Activated CD4-positive, alpha-beta T cell treated with anti-CD3 and anti-CD28 coated beads for 4 hours (primary cell): ENCODE measurements around the gene LSS.
"Not testable (repeated sequence)": the region's sequence is repeated elsewhere in the genome, so short reads cannot be mapped to it uniquely, and the experiment has no call there.

Source experiments
- DNase-seq, 2 donors: peaks; one replicate each; pipeline ENCODE4 v3.0.0-alpha.2; 2020

Gene LSS

GRCh38 chr21:46245213-46245915, 16.8 kb upstream of the LSS start:
- DNase-seq = no peak

GRCh38 chr21:46244602-46245001, 16.0 kb upstream of the LSS start:
- DNase-seq = no peak

GRCh38 chr21:46243960-46244361, 15.4 kb upstream of the LSS start:
- no peak for DNase-seq

- no peak for DNase-seq
Measured at GRCh38 chr21:46243325-46243724, 14.8 kb upstream of the LSS start.

- not testable (repeated sequence) for DNase-seq
Measured at GRCh38 chr21:46241577-46241976, 13.0 kb upstream of the LSS start.

- no peak for DNase-seq
Measured at GRCh38 chr21:46239817-46240325, 11.3 kb upstream of the LSS start.

- DNase-seq = no peak
Measured at GRCh38 chr21:46237474-46237873, 8.9 kb upstream of the LSS start.

GRCh38 chr21:46234436-46234950, 5.9 kb upstream of the LSS start:
- DNase-seq = no peak

GRCh38 chr21:46229923-46230260, 1.3 kb upstream of the LSS start:
- DNase-seq = no peak

- no peak for DNase-seq
Measured at GRCh38 chr21:46229133-46229922, 754 bp upstream of the LSS start.

- no peak for DNase-seq
Measured at GRCh38 chr21:46227811-46228344, 696 bp downstream of the LSS start.

- no peak for DNase-seq
Measured at GRCh38 chr21:46226920-46227599, 1.5 kb downstream of the LSS start.

- no peak for DNase-seq
Measured at GRCh38 chr21:46226146-46226545, 2.4 kb downstream of the LSS start.

GRCh38 chr21:46223661-46224060, 4.9 kb downstream of the LSS start:
- DNase-seq = not testable (repeated sequence)

GRCh38 chr21:46223217-46223616, 5.4 kb downstream of the LSS start:
- no peak for DNase-seq

GRCh38 chr21:46222436-46223116, 6.0 kb downstream of the LSS start:
- no peak for DNase-seq

GRCh38 chr21:46221664-46222435, 6.7 kb downstream of the LSS start:
- no peak for DNase-seq

GRCh38 chr21:46220847-46221246, 7.7 kb downstream of the LSS start:
- DNase-seq = no peak

GRCh38 chr21:46220275-46220810, 8.2 kb downstream of the LSS start:
- no peak for DNase-seq

- DNase-seq = no peak
Measured at GRCh38 chr21:46219591-46220239, 8.9 kb downstream of the LSS start.
